Keratinocyte (primary cell): Measurements from ENCODE around the gene SSH3. TPM values are rescaled to one million over a fixed set of nuclear protein-coding genes. Genes with fewer than 3 reads are reported as not detected.

Source experiments
- DNase-seq: peaks from one replicate; pipeline ENCODE4 v3.0.0-alpha.2; 2011; ENCODE audit warnings: low read depth, missing footprints, low spot score
- FAIRE-seq: peaks from 2 replicates; lab custom pipeline; 2011; peaks lifted over from hg19 to GRCh38; lab: Jason Lieb, UNC
- H2AFZ ChIP-seq: 2 replicates; pipeline ENCODE4 v1.6.0; 2012; ENCODE audit warnings: low read length, control low read depth, inconsistent platforms; ENCODE audit not compliant: control insufficient read depth
- H3K27ac ChIP-seq: 2 replicates; pipeline ENCODE4 v1.5.1; 2011; ENCODE audit warnings: low read length; ENCODE audit not compliant: control insufficient read depth, insufficient read depth
- H3K27me3 ChIP-seq: 3 replicates; pipeline ENCODE4 v1.6.0; 2011; ENCODE audit warnings: low read length; ENCODE audit not compliant: control insufficient read depth, insufficient read depth; ENCODE audit errors: extremely low read depth
- H3K36me3 ChIP-seq, 2 experiments: 2 replicates in 1 of 2; 3 replicates in 1 of 2; pipeline ENCODE4 v1.5.1; 2011; ENCODE audit warnings: low read length in 2 of 2, mild to moderate bottlenecking in 1 of 2; ENCODE audit not compliant: control insufficient read depth in 2 of 2, insufficient read depth in 2 of 2; ENCODE audit errors: extremely low read depth in 1 of 2
- H3K4me1 ChIP-seq: 3 replicates; pipeline ENCODE4 v1.5.1; 2011; ENCODE audit warnings: low read length; ENCODE audit not compliant: control insufficient read depth, insufficient read depth; ENCODE audit errors: extremely low read depth
- H3K4me2 ChIP-seq: 3 replicates; pipeline ENCODE4 v1.6.0; 2011; ENCODE audit warnings: low read depth, low read length; ENCODE audit not compliant: control insufficient read depth, insufficient read depth; ENCODE audit errors: extremely low read depth
- H3K4me3 ChIP-seq, 3 experiments: fragments of 200-600 bp in 1 of 3; sonication (generic) in 1 of 3; 2 replicates in 2 of 3; 3 replicates in 1 of 3; pipeline ENCODE4 v1.5.1; 2011 to 2016; ENCODE audit warnings: low read length in 3 of 3, mild to moderate bottlenecking in 3 of 3, control low read depth in 2 of 3, inconsistent platforms in 1 of 3, low read depth in 1 of 3, mixed read lengths in 1 of 3, mixed run types in 1 of 3, moderate library complexity in 1 of 3; ENCODE audit not compliant: control insufficient read depth in 2 of 3, insufficient read depth in 2 of 3; ENCODE audit errors: extremely low read depth in 1 of 3
- H3K79me2 ChIP-seq: 2 replicates; pipeline ENCODE4 v1.6.0; 2012; ENCODE audit warnings: low read length; ENCODE audit not compliant: control insufficient read depth, insufficient read depth
- H3K9ac ChIP-seq: 3 replicates; pipeline ENCODE4 v1.6.0; 2011; ENCODE audit warnings: low read length; ENCODE audit not compliant: control insufficient read depth, insufficient read depth; ENCODE audit errors: extremely low read depth
- H3K9me1 ChIP-seq: 3 replicates; pipeline ENCODE4 v1.6.0; 2011; ENCODE audit warnings: low read length; ENCODE audit not compliant: control insufficient read depth, insufficient read depth; ENCODE audit errors: extremely low read depth
- H3K9me3 ChIP-seq: 2 replicates; pipeline ENCODE4 v1.5.1; 2012; ENCODE audit warnings: low read depth, low read length; ENCODE audit not compliant: control insufficient read depth
- H4K20me1 ChIP-seq: 3 replicates; pipeline ENCODE4 v1.6.0; 2011; ENCODE audit warnings: low read length; ENCODE audit not compliant: control insufficient read depth, insufficient read depth; ENCODE audit errors: extremely low read depth
- CTCF ChIP-seq, 3 experiments: IDR thresholded peaks in 1 of 3; conservative IDR thresholded peaks in 1 of 3; optimal IDR thresholded peaks in 1 of 3; 2 replicates in 2 of 3; 3 replicates in 1 of 3; pipeline versions ENCODE3 to v1.5.1; 2011; ENCODE audit warnings: low read length in 3 of 3, mild to moderate bottlenecking in 3 of 3, moderate library complexity in 2 of 3, control low read depth in 1 of 3, inconsistent platforms in 1 of 3; ENCODE audit not compliant: insufficient read depth in 2 of 3; ENCODE audit errors: extremely low read depth in 1 of 3
- EZH2 ChIP-seq: IDR thresholded peaks from one replicate; pipeline ENCODE4 v1.6.1; 2012; ENCODE audit warnings: inconsistent platforms, mild to moderate bottlenecking, low read length, moderate library complexity
- dilution Hi-C: fragments of 300-500 bp; cut with MboI; formaldehyde crosslinking; loops from one replicate; pipeline ENCODE4 v1.7.0; 2020; ENCODE audit warnings: low sequenced_read_pairs; ENCODE audit not compliant: extremely low pct_ligation_motif_present
- polyA plus RNA-seq, 5 experiments: library from polyadenylated mRNA; depleted of rRNA in 3 of 5; stranded (reverse) in 3 of 5; stranded (forward) in 1 of 5; unstranded in 1 of 5; fragments of >200 nt; gene quantifications; 1 replicate in 1 of 5; 2 replicates in 3 of 5; 3 replicates in 1 of 5; pipeline versions ENCODE4 v1.2.1 to v1.2.3, GENCODE V29; 2011 to 2012; ENCODE audit warnings: missing spikeins in 2 of 5, low read depth in 1 of 5, low replicate concordance in 1 of 5

SSH3 gene
- polyA plus RNA-seq, 1 donor (not counting 4 experiments of a cell fraction or from before 2014, with no cell fraction given), result 24.8 TPM

- H3K36me3 ChIP-seq, result peaks cover 31 to 32% of the 10 kb centered on the region in 2 experiments
- FAIRE-seq, result no peak
Observed at GRCh38 chr11:67300756-67301312, 2.5 kb upstream of the SSH3 start.

GRCh38 chr11:67301313-67301921, 1.9 kb upstream of the SSH3 start:
- no peak overlapping the region for H2AFZ ChIP-seq
- H3K9me3 ChIP-seq, result no peaks in the 10 kb centered on the region
- H3K79me2 ChIP-seq, result peaks cover 2% of the 10 kb centered on the region
- peaks cover 22% of the 10 kb centered on the region for H3K4me1 ChIP-seq
- H3K27me3 ChIP-seq, result no peaks in the 10 kb centered on the region
- dilution Hi-C loops, result no loop called here
- no peaks in the 10 kb centered on the region for H3K9me1 ChIP-seq
- DNase-seq (no peak), FAIRE-seq (no peak)
- H3K9ac ChIP-seq, result no peak overlapping the region
- H3K36me3 ChIP-seq, result peaks cover 31 to 32% of the 10 kb centered on the region in 2 experiments
- H3K27ac ChIP-seq, result no peak overlapping the region
- H3K4me3 ChIP-seq, result no peak overlapping the region
- no peak overlapping the region for H3K4me2 ChIP-seq
- no peaks in the 10 kb centered on the region for H4K20me1 ChIP-seq
- no peak for TF ChIP-seq CTCF (optimal IDR thresholded peaks at IDR 0.05 in 1 of 3, IDR thresholded peaks at IDR 0.05 in 1 of 3, conservative IDR thresholded peaks at IDR 0.05 in 1 of 3; ENCODE audit: extremely low read depth in 1 of 3, insufficient read depth in 2 of 3, low read length in 3 of 3)
- no peak for TF ChIP-seq EZH2

More at GRCh38 chr11:67300756-67301312, 2.5 kb upstream of the SSH3 start:
- no peak overlapping the region for H3K27ac ChIP-seq
- peaks cover 22% of the 10 kb centered on the region for H3K4me1 ChIP-seq
- no peak for TF ChIP-seq EZH2
- TF ChIP-seq CTCF (optimal IDR thresholded peaks at IDR 0.05 in 1 of 3, IDR thresholded peaks at IDR 0.05 in 1 of 3, conservative IDR thresholded peaks at IDR 0.05 in 1 of 3; ENCODE audit: extremely low read depth in 1 of 3, insufficient read depth in 2 of 3, low read length in 3 of 3), result no peak
- H2AFZ ChIP-seq, result no peak overlapping the region
- H3K4me2 ChIP-seq, result no peak overlapping the region
- peaks cover 5% of the 10 kb centered on the region for H3K79me2 ChIP-seq
- dilution Hi-C loops, result no loop called here
- H3K9me1 ChIP-seq, result no peaks in the 10 kb centered on the region
- no peaks in the 10 kb centered on the region for H3K27me3 ChIP-seq
- DNase-seq, result no peak
- no peak overlapping the region for H3K4me3 ChIP-seq
- H3K9ac ChIP-seq, result no peak overlapping the region
- peaks cover 2% of the 10 kb centered on the region for H3K9me3 ChIP-seq
- H4K20me1 ChIP-seq, result no peaks in the 10 kb centered on the region
